WTC11 (cell line): ENCODE measurements around the gene BRD4.

Experiments used
- ATF1 ChIP-seq: sonication (generic); formaldehyde crosslinking; IDR thresholded peaks from 2 replicates; pipeline ENCODE4 v1.8.1; 2023; ENCODE audit warnings: mild to moderate bottlenecking, moderate library complexity, missing genetic modification reagents
- MLX ChIP-seq: sonication (generic); formaldehyde crosslinking; IDR thresholded peaks from 2 replicates; pipeline ENCODE4 v1.8.1; 2023; ENCODE audit warnings: mild to moderate bottlenecking, missing genetic modification reagents, moderate library complexity
- NR2C2 ChIP-seq: sonication (generic); formaldehyde crosslinking; IDR thresholded peaks from 2 replicates; pipeline ENCODE4 v1.8.0; 2022; ENCODE audit warnings: mild to moderate bottlenecking, missing genetic modification reagents
- TF ChIP-seq, protein P1 (sequence below): fragments of 250-450 bp; sonication (Bioruptor Pico); IDR thresholded peaks from 2 replicates; pipeline ENCODE4 v1.9.0; 2021; ENCODE audit warnings: mild to moderate bottlenecking
- TF ChIP-seq, protein P2 (sequence below): fragments of 200-600 bp; IDR thresholded peaks from 2 replicates; pipeline ENCODE4 v1.8.0; 2022; ENCODE audit warnings: antibody characterized with exemption

DNA sequence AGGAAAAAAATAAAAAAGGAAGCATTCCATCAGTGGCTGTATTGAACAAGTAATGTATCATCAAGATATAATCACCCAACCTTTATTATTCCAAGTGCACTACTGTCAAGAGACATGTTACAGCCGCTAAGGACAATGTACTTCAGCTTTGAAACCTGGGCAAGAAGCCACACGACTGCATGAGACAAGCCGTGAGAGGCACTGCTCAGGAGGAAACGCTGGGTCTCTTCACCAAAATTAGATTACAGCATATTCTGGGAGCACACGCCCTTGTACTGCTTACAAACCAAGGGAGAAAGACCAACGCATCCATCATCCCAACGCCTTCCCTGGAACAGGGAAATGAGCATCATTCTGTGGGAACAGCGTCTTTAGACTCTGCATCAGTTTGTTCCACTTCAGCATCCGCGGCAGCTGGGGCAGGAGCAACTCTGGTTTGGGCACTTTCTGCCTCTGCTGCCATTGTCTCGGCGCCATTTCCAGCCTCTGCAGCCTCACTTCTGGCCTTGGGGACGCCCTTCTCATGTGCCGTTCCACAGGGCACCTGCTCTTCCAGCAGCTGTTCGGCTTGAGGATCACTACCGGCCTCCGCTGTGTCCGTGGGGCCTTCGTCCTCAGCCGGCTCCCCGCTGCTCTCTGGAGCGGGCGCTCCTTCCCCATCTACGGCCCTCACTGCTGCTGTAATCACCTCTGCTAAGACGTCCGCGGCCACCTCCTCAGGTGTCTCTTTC, 22.4 kb upstream of the BRD4 start:
- TF ChIP-seq NR2C2 (CRISPR knock-in tag) (no peak), ATF1 (CRISPR knock-in tag) (no peak), MLX (CRISPR knock-in tag) (no peak)
- TF ChIP-seq, protein P1, sequence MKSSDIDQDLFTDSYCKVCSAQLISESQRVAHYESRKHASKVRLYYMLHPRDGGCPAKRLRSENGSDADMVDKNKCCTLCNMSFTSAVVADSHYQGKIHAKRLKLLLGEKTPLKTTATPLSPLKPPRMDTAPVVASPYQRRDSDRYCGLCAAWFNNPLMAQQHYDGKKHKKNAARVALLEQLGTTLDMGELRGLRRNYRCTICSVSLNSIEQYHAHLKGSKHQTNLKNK (CRISPR knock-in tag) = no peak
- TF ChIP-seq, protein P2, sequence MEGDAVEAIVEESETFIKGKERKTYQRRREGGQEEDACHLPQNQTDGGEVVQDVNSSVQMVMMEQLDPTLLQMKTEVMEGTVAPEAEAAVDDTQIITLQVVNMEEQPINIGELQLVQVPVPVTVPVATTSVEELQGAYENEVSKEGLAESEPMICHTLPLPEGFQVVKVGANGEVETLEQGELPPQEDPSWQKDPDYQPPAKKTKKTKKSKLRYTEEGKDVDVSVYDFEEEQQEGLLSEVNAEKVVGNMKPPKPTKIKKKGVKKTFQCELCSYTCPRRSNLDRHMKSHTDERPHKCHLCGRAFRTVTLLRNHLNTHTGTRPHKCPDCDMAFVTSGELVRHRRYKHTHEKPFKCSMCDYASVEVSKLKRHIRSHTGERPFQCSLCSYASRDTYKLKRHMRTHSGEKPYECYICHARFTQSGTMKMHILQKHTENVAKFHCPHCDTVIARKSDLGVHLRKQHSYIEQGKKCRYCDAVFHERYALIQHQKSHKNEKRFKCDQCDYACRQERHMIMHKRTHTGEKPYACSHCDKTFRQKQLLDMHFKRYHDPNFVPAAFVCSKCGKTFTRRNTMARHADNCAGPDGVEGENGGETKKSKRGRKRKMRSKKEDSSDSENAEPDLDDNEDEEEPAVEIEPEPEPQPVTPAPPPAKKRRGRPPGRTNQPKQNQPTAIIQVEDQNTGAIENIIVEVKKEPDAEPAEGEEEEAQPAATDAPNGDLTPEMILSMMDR = no peak
